ENCODE results near the gene SH3PXD2B.

SH3PXD2B gene

GRCh38 chr5:172454358-172455086 lies at the start of gene SH3PXD2B:
Gene SH3PXD2B (minus strand): TSS chr5:172454525. CDS start chr5:172454352, 173 bp downstream.
- DNase-seq: peak; percentile 53

- DNase-seq: peak; percentile 7
Observed at GRCh38 chr5:172502969-172503368, 48.6 kb upstream of the SH3PXD2B start.

- no peak for DNase-seq
Observed at GRCh38 chr5:172502410-172502809, 48.1 kb upstream of the SH3PXD2B start.

GRCh38 chr5:172501708-172502320 lies 47.5 kb upstream of the SH3PXD2B start:
- no peak for DNase-seq

- no peak for DNase-seq
Observed at GRCh38 chr5:172499287-172499686, 45.0 kb upstream of the SH3PXD2B start.

GRCh38 chr5:172498431-172499129 lies 44.3 kb upstream of the SH3PXD2B start:
- no peak for DNase-seq

- no peak for DNase-seq
Observed at GRCh38 chr5:172497591-172498255, 43.4 kb upstream of the SH3PXD2B start.

GRCh38 chr5:172496671-172497371 lies 42.5 kb upstream of the SH3PXD2B start:
- DNase-seq: no peak

GRCh38 chr5:172494630-172495505 lies 40.5 kb upstream of the SH3PXD2B start:
- no peak for DNase-seq

GRCh38 chr5:172493906-172494305 lies 39.6 kb upstream of the SH3PXD2B start:
- no peak for DNase-seq

GRCh38 chr5:172493461-172493860 lies 39.1 kb upstream of the SH3PXD2B start:
- no peak for DNase-seq

- DNase-seq: no peak
Observed at GRCh38 chr5:172493002-172493401, 38.7 kb upstream of the SH3PXD2B start.

- no peak for DNase-seq
Observed at GRCh38 chr5:172492097-172492840, 37.9 kb upstream of the SH3PXD2B start.

- DNase-seq: no peak
Observed at GRCh38 chr5:172491481-172491880, 37.2 kb upstream of the SH3PXD2B start.

GRCh38 chr5:172490514-172491461 lies 36.5 kb upstream of the SH3PXD2B start:
- DNase-seq: no peak

- no peak for DNase-seq
Observed at GRCh38 chr5:172488221-172488620, 33.9 kb upstream of the SH3PXD2B start.

GRCh38 chr5:172487671-172488070 lies 33.3 kb upstream of the SH3PXD2B start:
- DNase-seq: no peak

GRCh38 chr5:172486912-172487311 lies 32.6 kb upstream of the SH3PXD2B start:
- no peak for DNase-seq

- no peak for DNase-seq
Observed at GRCh38 chr5:172486451-172486850, 32.1 kb upstream of the SH3PXD2B start.

Measured in NCI-H510A treated with DMSO at 0.1 percent for 48 hours (cell line).